Natural killer cell (primary cell): ENCODE results near the gene SLC5A10. TPM values are rescaled to one million over a fixed set of nuclear protein-coding genes. Genes with fewer than 3 reads are reported as not detected.

ENCODE experiments used
- ATAC-seq, 3 donors: fragments of 150-1000 bp in 2 of 3; fragments of 200-7000 bp in 1 of 3; cut with Tn5 transposase; 1 replicate in 1 of 3; 2 replicates in 2 of 3; pipeline ENCODE4 v1.10.0; 2021; ENCODE audit warnings: mild to moderate bottlenecking in 2 of 3, moderate library complexity in 2 of 3
- DNase-seq, 2 donors: peaks; one replicate each; pipeline versions ENCODE4 v3.0.0 to v3.0.0-alpha.2; 2013 to 2021; ENCODE audit warnings: mixed read lengths in 1 of 2
- H3K27ac ChIP-seq: one replicate; pipeline ENCODE4 v1.5.1; 2013; ENCODE audit warnings: mild to moderate bottlenecking, low read length
- H3K27me3 ChIP-seq: one replicate; pipeline ENCODE4 v1.6.1; 2013; ENCODE audit warnings: low read length; ENCODE audit not compliant: control insufficient read depth, insufficient read depth
- H3K36me3 ChIP-seq: one replicate; pipeline ENCODE4 v1.6.1; 2013; ENCODE audit warnings: low read length; ENCODE audit not compliant: control insufficient read depth, insufficient read depth
- H3K4me1 ChIP-seq: one replicate; pipeline ENCODE4 v1.6.1; 2013; ENCODE audit warnings: low read length; ENCODE audit not compliant: control insufficient read depth, insufficient read depth
- H3K4me3 ChIP-seq: one replicate; pipeline ENCODE4 v1.5.1; 2013; ENCODE audit warnings: low read length
- H3K9me3 ChIP-seq: one replicate; pipeline ENCODE4 v1.6.1; 2013; ENCODE audit warnings: low read length; ENCODE audit not compliant: control insufficient read depth, insufficient read depth
- H3K27ac Mint-ChIP-seq, 2 donors: one replicate each; pipeline ENCODE4 v1.8.0; 2022; ENCODE audit warnings: mild to moderate bottlenecking in 2 of 2, mixed read lengths in 2 of 2, moderate library complexity in 1 of 2
- H3K27me3 Mint-ChIP-seq, 2 donors: one replicate each; pipeline ENCODE4 v1.8.0; 2022; ENCODE audit warnings: low read depth in 2 of 2, mixed read lengths in 2 of 2
- H3K36me3 Mint-ChIP-seq: one replicate; pipeline ENCODE4 v1.8.0; 2022; ENCODE audit warnings: mixed read lengths
- H3K4me1 Mint-ChIP-seq, 2 donors: one replicate each; pipeline ENCODE4 v1.8.0; 2022; ENCODE audit warnings: mixed read lengths in 2 of 2
- H3K4me3 Mint-ChIP-seq: one replicate; pipeline ENCODE4 v1.8.0; 2022; ENCODE audit warnings: mild to moderate bottlenecking, moderate library complexity, mixed read lengths
- H3K9me3 Mint-ChIP-seq, 2 donors: one replicate each; pipeline ENCODE4 v1.8.0; 2022; ENCODE audit warnings: mixed read lengths in 2 of 2
- WGBS: methylation state at CpG from one replicate; pipeline ENCODE4 v1.1.7; 2013; ENCODE audit warnings: missing lambda C conversion rate; ENCODE audit not compliant: insufficient coverage; 5-methylcytosine and 5-hydroxymethylcytosine counted together
- intact Hi-C: fragments of 100-400 bp; cut with micrococcal nuclease; formaldehyde crosslinking; loops from one replicate; pipeline ENCODE4 v1.14.2; 2022
- total RNA-seq, 4 donors: library from RNA; stranded (reverse); fragments of 120-200 nt in 1 of 4; gene quantifications; one replicate each; pipeline versions ENCODE4 v1.2.3 to v1.2.4, GENCODE V29; 2013 to 2022
- TF ChIP-seq, protein P1 (sequence below): fragments of 200-600 bp; IDR thresholded peaks from one replicate; pipeline ENCODE4 v1.8.0; 2022; ENCODE audit warnings: antibody characterized with exemption

SLC5A10 gene
- total RNA-seq, 3 donors from 2014 or later (not counting 1 experiment from before 2014, with no cell fraction given), result 0.28 TPM; not detected in 2

DNA sequence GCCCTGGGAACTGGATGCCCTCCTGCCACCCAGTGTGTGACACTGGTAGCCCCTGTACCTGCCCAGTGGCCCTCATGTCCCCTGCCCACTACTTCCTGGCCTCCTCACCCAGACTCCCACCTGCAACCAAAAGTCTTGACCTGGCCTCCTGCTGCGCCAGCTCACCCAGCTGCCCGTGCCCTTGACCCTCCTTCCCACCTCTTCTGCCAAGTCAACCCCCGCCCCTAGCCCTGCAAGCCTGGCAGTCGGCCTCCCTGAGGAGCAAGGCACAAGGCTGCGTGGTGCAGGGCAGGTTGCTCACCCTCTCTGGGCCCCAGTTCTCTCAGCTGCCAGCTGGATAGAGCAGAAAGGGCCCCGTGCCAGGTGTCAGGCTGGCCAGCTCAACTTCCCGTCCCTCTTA, 64.9 kb downstream of the SLC5A10 start:
- H3K27me3 ChIP-seq, result no peaks in the 10 kb centered on the region
- no peak for DNase-seq
- Mint-ChIP-seq H3K4me3 (no peak overlapping the region), H3K4me1 (peaks cover 0 to 3% of the 10 kb centered on the region in 2 donors), H3K27me3 (peaks cover 0 to 12% of the 10 kb centered on the region in 2 donors), H3K36me3 (no peaks in the 10 kb centered on the region), H3K9me3 (no peaks in the 10 kb centered on the region), H3K27ac (no peak overlapping the region)
- 90% methylated on average over 7 of the region's 7 CpGs for WGBS
- TF ChIP-seq, protein P1, sequence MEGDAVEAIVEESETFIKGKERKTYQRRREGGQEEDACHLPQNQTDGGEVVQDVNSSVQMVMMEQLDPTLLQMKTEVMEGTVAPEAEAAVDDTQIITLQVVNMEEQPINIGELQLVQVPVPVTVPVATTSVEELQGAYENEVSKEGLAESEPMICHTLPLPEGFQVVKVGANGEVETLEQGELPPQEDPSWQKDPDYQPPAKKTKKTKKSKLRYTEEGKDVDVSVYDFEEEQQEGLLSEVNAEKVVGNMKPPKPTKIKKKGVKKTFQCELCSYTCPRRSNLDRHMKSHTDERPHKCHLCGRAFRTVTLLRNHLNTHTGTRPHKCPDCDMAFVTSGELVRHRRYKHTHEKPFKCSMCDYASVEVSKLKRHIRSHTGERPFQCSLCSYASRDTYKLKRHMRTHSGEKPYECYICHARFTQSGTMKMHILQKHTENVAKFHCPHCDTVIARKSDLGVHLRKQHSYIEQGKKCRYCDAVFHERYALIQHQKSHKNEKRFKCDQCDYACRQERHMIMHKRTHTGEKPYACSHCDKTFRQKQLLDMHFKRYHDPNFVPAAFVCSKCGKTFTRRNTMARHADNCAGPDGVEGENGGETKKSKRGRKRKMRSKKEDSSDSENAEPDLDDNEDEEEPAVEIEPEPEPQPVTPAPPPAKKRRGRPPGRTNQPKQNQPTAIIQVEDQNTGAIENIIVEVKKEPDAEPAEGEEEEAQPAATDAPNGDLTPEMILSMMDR, result no peak
- ATAC-seq, result no peak
- H3K36me3 ChIP-seq, result peaks cover 6% of the 10 kb centered on the region
- H3K9me3 ChIP-seq, result no peaks in the 10 kb centered on the region
- no peaks in the 10 kb centered on the region for H3K4me1 ChIP-seq
- intact Hi-C loops, result no loop called here
- no peak overlapping the region for H3K4me3 ChIP-seq
- no peak overlapping the region for H3K27ac ChIP-seq

DNA sequence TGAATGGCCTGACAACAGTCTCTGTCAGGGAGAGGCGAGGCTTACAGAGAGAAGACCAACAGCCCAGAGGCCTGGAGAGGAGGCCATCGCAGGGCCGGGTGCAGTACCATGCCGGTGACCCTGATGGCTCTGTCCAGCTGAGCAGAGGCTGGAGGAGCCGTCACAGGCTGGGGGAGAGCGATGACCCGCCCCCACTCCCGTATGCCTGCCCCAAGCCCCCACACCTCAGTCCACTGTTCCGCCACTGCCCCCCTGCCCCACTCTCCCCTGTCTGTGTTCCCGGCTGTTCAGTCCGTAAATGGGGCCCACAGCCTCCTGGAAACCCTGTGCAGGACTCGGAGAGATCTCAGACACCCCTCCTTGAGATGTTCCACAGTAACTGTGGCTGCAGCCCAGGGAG, 65.4 kb downstream of the SLC5A10 start:
- no peaks in the 10 kb centered on the region for H3K9me3 Mint-ChIP-seq
- intact Hi-C loops, result no loop called here
- H3K4me1 ChIP-seq, result no peaks in the 10 kb centered on the region
- H3K27ac Mint-ChIP-seq, result no peak overlapping the region
- no peaks in the 10 kb centered on the region for H3K36me3 Mint-ChIP-seq
- no peak overlapping the region for H3K4me3 Mint-ChIP-seq
- H3K27me3 Mint-ChIP-seq, result peaks cover 0 to 12% of the 10 kb centered on the region in 2 donors
- peaks cover 8% of the 10 kb centered on the region for H3K36me3 ChIP-seq
- ATAC-seq (no peak), DNase-seq (no peak)
- TF ChIP-seq, protein P1, result no peak
- H3K9me3 ChIP-seq, result no peaks in the 10 kb centered on the region
- peaks cover 0 to 3% of the 10 kb centered on the region in 2 donors for H3K4me1 Mint-ChIP-seq
- H3K4me3 ChIP-seq, result no peak overlapping the region
- WGBS, result 89% methylated on average over 12 of the region's 12 CpGs
- no peaks in the 10 kb centered on the region for H3K27me3 ChIP-seq
- H3K27ac ChIP-seq, result no peak overlapping the region

DNA sequence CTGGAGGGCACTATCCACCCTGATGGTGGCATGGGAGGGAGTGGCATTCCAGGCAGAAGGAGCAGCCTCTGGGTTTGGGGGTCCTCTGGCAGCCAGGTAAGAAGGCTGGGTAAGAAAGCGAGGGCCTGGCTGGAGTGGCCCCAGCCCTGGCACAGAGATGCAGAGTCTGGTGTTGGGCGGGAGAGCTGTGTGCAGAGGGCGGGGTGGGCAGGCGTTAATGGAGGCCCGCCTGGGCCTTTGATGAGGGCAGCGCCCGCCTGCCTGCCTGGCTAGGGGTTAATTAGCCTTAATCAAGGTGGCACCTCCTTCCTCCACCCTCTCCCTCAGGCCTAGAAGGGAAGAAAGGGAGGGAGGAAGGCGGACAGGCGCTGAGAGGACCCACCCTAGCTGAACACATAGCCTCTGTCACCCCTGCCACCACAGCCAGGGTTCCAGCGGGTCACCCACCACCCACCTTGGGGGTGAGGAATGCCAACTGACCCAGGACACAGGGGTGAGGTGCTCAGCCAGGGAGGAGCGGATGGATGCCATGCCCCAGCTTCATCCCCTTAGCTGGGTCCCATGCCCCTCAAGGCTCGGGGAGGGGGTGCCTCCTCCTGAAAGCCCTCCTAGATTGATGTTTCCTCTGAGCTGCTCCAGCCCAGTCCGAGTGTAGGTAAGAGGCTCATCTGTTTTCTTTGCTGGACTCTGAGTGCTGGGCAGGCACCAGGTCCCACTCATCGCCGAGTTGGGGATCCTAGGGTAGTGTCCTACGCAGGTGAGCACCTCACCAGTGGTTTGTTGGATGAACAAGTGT, 66.0 kb downstream of the SLC5A10 start:
- ATAC-seq, result no peak
- DNase-seq, result no peak
- WGBS, result 80% methylated on average over 12 of the region's 16 CpGs
- peaks cover 8% of the 10 kb centered on the region for H3K36me3 ChIP-seq
- H3K27me3 ChIP-seq, result no peaks in the 10 kb centered on the region
- TF ChIP-seq, protein P1, result no peak
- no peak overlapping the region for H3K4me3 Mint-ChIP-seq
- no peaks in the 10 kb centered on the region for H3K4me1 ChIP-seq
- H3K9me3 ChIP-seq, result no peaks in the 10 kb centered on the region
- H3K27ac ChIP-seq, result no peak overlapping the region
- no peaks in the 10 kb centered on the region for H3K36me3 Mint-ChIP-seq
- H3K4me3 ChIP-seq, result no peak overlapping the region
- peaks cover 0 to 3% of the 10 kb centered on the region in 2 donors for H3K4me1 Mint-ChIP-seq
- no peaks in the 10 kb centered on the region for H3K9me3 Mint-ChIP-seq
- peaks cover 0 to 12% of the 10 kb centered on the region in 2 donors for H3K27me3 Mint-ChIP-seq
- intact Hi-C loops, result no loop called here
- H3K27ac Mint-ChIP-seq, result no peak overlapping the region

DNA sequence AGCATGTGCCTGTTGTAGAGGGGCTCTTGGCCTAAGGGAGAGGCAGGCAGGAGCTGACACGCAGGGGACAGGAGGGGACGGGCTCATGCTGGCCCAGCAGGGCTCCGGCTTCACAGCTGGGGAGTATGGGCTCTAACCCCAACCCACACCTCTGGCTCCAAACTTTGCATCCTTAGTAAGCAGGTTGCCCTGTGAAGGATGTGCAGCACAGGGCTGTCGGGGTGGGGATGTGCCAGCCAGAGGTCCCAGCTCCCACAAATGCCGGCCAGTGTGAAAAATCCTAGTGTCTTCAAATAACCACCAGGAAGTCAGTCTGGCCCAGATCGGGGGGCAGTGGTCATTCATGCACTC, 66.6 kb downstream of the SLC5A10 start:
- no peaks in the 10 kb centered on the region for H3K9me3 Mint-ChIP-seq

More for the DNA sequence above, 66.6 kb downstream of the SLC5A10 start:
- no peaks in the 10 kb centered on the region for H3K9me3 ChIP-seq
- Mint-ChIP-seq H3K4me1 (peaks cover 0 to 3% of the 10 kb centered on the region in 2 donors), H3K27me3 (peaks cover 0 to 12% of the 10 kb centered on the region in 2 donors), H3K27ac (no peak overlapping the region), H3K36me3 (no peaks in the 10 kb centered on the region), H3K4me3 (no peak overlapping the region)
- DNase-seq (no peak), ATAC-seq (no peak)
- H3K4me1 ChIP-seq, result no peaks in the 10 kb centered on the region
- H3K36me3 ChIP-seq, result peaks cover 8% of the 10 kb centered on the region
- H3K4me3 ChIP-seq, result no peak overlapping the region
- H3K27me3 ChIP-seq, result no peaks in the 10 kb centered on the region
- H3K27ac ChIP-seq, result no peak overlapping the region
- intact Hi-C loops, result no loop called here
- TF ChIP-seq, protein P1, result no peak
- 92% methylated on average over 6 of the region's 6 CpGs for WGBS
